HL-60 (cell line): ENCODE results near the gene VPS41.

Experiments used
- CTCF ChIP-seq: IDR thresholded peaks from one replicate; pipeline ENCODE4 v1.5.1; 2011; ENCODE audit warnings: low read length, control low read depth, inconsistent platforms; ENCODE audit not compliant: insufficient read depth
- GABPA ChIP-seq: IDR thresholded peaks from 2 replicates; pipeline ENCODE4 v1.6.1; 2012; ENCODE audit warnings: low read depth
- POLR2AphosphoS5 ChIP-seq: IDR thresholded peaks from 2 replicates; pipeline ENCODE4 v1.6.1; 2012; ENCODE audit warnings: low read depth
- REST ChIP-seq: IDR thresholded peaks from 2 replicates; pipeline ENCODE4 v1.6.1; 2012; ENCODE audit warnings: low read depth; ENCODE audit not compliant: insufficient replicate concordance

- TF ChIP-seq CTCF (no peak), GABPA (no peak), POLR2AphosphoS5 (no peak), REST (no peak)
Observed at GRCh38 chr7:38694326-38694725, 214.7 kb downstream of the VPS41 start.
